ENCODE measurements around the gene KIAA0513.

The KIAA0513 gene

GRCh38 chr16:85003725-85004586 lies 23.6 kb upstream of the KIAA0513 start:
- in situ Hi-C loops (cut with MboI; ENCODE audit: low sequenced_read_pairs): no loop called here

DNA sequence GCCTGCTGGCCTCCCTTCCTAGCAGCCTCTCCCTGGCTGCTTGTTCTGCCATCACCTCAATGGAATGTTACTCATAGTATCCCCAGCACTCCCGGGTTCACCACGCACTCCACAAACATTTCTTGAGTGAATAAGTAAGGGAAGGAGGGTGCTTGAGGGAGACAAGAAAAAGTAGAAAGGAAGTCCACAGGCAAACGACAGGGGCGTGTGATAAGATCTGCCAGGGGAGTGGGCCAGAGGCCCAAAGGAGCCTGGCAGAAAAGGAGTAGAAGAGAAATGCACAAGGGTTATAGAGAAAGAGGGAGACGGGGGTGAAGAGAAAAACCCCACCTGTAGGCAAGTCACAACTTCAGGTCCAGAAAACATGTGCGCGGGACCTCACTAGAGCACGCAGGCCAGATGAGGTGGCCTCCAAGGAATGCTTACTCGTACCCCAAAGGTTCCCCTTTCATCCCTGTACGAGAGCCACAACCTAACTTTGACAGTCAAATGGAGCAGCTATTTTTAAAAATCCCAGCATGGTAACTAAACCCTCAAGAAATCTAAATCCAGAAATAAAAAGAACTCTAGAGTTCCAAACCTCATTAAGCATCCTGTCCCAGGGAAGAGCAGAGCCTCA lies 22.9 kb upstream of the KIAA0513 start:
- in situ Hi-C loops (cut with MboI; ENCODE audit: low sequenced_read_pairs): no loop called here

- in situ Hi-C loops (cut with MboI; ENCODE audit: low sequenced_read_pairs): no loop called here
Measured at GRCh38 chr16:85005285-85006069, 22.1 kb upstream of the KIAA0513 start.

DNA sequence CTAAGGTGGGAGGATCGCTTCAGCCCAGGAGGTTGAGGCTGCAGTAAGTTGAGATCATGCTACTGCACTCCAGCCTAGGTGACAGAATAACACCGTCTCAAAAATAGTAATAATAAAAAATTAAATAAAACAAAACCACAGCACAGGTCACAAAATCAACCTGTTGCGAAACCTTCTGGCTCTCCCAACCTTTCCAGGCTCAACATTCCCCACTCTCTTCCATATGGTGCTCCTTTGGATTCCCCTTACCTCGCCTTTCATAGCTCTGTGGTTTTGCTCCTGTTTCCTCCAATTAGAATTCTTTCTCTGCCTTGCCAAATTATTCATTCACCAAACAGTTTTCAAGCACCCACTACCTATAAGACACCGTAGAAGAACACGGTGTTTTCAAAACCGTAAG lies 21.0 kb upstream of the KIAA0513 start:
- in situ Hi-C loops (cut with MboI; ENCODE audit: low sequenced_read_pairs): no loop called here

DNA sequence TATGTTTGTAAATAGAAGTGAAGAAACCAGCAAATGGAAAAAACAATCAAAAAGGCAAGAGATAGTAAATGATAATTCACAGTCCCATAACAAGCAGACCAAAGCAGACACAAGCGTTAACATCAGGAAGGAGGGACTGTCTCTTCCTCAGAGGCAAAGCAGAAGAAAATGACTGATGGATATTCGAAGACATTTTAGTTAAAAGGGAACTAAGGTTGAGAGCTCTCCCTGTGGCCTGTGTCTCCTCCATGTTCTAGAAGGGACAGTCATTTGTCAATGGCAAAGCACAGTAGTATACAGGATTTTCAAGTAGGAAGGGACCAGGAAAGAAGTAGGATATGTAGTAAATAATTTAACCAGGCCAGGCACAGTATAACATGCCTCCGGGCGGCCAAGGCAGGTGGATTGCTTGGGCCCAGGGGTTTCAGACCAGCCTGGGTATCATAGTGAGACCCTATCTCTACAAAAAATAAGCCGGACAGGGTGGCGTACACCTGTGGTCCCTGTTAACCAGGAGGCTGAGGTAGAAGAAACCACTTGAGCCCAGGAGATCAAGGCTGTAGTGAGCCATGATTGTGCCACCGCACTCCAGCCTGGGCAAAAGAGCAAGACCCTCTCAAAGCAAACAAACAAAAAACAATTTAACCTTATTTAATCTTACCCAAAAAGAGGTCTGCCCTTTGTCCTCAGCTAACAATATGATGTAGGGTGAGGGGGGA lies 19.9 kb upstream of the KIAA0513 start:
- in situ Hi-C loops (cut with MboI; ENCODE audit: low sequenced_read_pairs): no loop called here

DNA sequence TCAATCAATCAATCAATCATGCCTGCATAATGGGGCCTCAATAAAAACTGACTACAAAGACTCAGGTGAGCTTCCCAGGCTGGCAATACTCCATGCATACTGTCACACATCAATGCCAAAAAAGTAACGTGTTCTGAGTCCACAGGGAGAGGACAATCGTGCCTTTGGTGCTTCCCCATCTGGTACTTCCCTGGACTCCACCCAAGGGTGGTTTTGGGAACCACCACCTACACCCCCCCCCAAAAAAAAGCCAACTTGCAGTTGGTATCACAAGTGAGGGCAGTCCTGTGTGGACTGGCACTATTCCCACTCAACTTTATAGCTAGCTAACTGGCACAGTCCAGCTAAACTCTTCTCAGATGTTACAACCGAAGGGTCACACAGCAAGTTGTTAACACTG lies 19.3 kb upstream of the KIAA0513 start:
- in situ Hi-C loops (cut with MboI; ENCODE audit: low sequenced_read_pairs): no loop called here

- in situ Hi-C loops (cut with MboI; ENCODE audit: low sequenced_read_pairs): no loop called here
Measured at GRCh38 chr16:85010446-85010930, 17.1 kb upstream of the KIAA0513 start.

- in situ Hi-C loops (cut with MboI; ENCODE audit: low sequenced_read_pairs): no loop called here
Measured at GRCh38 chr16:85010931-85011845, 16.4 kb upstream of the KIAA0513 start, which contains the start of gene ZDHHC7. Gene ZDHHC7, minus strand, starts transcription at chr16:85011535. Its CDS starts 20,917 bp downstream, at chr16:84990618.

DNA sequence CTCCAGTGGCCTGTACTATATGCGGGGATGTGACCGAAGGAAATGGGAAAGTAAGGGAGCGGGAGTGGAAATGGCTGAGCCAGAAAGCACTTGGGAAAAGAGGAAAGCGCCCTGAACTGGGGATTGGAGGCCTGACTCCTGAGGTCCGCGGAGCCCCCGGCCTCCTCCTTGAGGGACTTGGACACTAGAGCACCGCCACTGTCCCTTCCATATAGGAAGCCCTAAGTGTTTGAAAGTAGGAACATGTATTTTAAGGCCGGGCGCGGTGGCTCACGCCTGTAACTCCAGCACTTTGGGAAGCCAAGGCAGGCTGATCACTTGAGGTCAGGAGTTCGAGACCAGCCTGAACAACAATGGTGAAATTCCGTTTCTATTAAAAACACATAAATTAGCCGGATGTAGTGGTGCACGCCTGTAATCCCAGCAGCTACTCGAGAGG lies 15.7 kb upstream of the KIAA0513 start:
- in situ Hi-C loops (cut with MboI; ENCODE audit: low sequenced_read_pairs): no loop called here

DNA sequence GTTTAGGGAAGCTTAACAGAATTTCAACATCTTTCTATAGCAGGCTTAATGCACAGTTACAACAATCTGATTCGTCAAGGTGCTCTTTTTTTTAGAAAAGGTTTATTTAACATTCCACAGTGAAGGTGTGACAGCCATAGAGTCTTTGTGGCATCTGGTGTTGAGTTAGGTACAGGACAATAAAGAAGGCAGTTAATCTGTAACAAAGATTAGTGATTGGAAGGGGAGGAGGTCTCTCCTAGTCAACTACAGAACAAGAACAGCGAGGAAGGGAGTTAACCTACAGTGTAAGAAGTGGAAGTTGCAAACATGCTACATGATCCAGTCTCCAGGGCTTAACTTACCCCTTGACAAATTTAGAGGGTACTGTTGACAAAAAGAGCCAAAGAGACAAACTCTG lies 13.3 kb upstream of the KIAA0513 start:
- in situ Hi-C loops (cut with MboI; ENCODE audit: low sequenced_read_pairs): no loop called here

GRCh38 chr16:85015481-85016187 lies 12.0 kb upstream of the KIAA0513 start:
- in situ Hi-C loops (cut with MboI; ENCODE audit: low sequenced_read_pairs): no loop called here

GRCh38 chr16:85017151-85017550 lies 10.4 kb upstream of the KIAA0513 start:
- in situ Hi-C loops (cut with MboI; ENCODE audit: low sequenced_read_pairs): no loop called here

GRCh38 chr16:85017633-85018032 lies 10.0 kb upstream of the KIAA0513 start:
- in situ Hi-C loops (cut with MboI; ENCODE audit: low sequenced_read_pairs): no loop called here

DNA sequence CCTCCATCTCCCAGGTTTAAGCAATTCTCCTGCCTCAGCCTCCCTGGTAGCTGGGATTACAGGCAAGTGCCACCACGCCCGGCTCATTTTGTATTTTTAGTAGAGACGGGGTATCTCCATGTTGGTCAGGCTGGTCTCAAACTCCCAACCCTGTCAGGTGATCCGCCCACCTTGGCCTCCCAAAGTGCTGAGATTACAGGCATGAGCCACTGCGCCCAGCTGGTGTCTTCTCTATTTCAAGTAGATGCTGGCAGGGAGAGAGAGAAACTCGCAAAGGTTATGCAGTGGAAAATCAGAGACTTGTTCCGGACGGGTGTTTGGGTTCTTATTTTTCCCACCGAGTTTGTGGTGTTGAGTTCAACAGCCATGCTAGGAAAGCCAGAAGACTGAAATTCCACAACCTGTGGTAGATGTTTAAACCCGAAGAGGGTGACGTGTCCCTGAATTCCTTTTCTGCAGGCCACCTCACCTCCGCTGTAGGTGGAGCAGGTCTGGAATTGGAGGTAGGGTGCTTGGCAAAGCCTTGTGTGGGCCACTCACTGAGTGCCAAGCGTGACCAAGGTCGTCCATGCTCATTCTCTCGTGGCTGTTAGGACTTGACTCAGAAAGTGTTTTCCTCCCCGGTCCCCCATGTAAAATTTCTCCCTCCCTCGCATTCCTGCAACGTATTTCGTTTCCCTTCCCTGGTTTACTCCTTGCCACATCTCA lies 8.9 kb upstream of the KIAA0513 start:
- in situ Hi-C loops (cut with MboI; ENCODE audit: low sequenced_read_pairs): no loop called here

DNA sequence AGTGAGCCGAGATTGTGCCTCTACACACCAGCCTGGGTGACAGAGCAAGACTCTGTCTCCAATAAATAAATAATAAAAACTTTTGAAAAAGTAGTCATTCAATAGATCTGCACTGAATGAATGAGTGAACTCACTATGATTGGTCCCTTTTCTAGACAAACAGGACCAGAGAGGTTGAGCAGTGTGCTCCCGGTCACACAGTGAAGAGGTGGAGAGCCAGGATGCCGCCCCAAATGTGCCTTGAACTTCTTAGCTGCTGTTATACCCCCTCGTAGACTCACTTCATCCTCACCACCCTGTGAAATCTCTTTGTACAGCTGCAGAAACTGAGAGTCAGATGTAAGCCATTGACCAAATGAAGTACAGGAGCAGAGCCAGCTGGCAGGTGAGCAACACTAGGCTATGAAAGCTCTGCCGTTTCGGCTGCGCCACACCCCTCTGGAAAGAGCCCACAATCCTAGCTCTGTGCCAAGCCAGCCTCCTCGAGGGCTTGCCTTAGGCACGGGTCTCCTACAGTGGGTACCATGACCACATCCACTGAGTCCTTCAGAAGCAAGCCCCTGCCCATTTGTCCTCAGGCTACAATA lies 7.8 kb upstream of the KIAA0513 start:
- in situ Hi-C loops (cut with MboI; ENCODE audit: low sequenced_read_pairs): no loop called here

DNA sequence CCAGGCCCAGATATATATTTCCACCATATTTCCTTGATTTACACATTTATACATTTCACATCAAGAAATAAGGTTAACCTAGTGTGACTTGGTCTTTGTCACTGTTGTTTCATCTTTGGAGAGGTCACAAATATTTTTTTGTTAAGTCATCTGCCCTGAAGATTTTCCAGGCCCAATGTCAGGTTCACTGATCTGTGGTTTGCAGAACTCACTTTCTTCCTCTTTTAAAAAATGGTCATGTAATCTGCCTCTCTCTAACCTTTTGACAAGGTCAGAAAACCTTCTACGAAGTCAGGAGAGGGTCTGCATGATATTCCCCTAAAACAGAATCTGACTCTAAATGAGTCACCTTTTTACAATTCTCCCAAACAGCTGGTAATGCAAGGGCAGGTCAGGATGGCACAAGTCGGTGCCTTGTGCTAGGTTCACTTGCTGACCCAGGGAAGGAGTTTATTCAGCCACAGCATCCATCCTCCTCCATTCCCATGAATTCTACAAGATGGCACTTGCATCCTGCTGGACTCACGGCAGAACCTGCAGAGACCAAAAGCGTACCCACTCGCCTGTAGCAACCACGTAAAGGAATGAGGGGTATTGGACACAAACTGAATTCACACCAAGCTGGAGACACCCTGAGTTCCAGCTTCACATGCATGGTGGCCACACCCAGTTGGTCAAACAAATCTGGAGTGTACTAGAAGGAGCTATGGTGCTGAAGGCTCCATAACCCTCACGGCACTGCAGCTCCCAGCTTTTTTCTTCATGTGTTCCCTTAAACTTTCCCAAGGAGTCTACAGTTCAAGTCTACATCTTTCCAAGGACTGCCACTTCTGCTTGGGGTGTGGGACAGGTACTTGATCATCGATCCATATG lies 1.6 kb upstream of the KIAA0513 start:
- in situ Hi-C loops (cut with MboI; ENCODE audit: low sequenced_read_pairs): no loop called here

GRCh38 chr16:85026703-85027102 lies 892 bp upstream of the KIAA0513 start:
- in situ Hi-C loops (cut with MboI; ENCODE audit: low sequenced_read_pairs): no loop called here

Data from hTERT RPE-1 (cell line).